Skeletal muscle tissue (tissue), 4 donors: ENCODE results near the gene PITPNM2. TPM values are rescaled to one million over a fixed set of nuclear protein-coding genes. Genes with fewer than 3 reads are reported as not detected.

Experiments used
- H3K27ac ChIP-seq: one replicate; pipeline ENCODE4 v1.7.0; 2013; ENCODE audit warnings: mild to moderate bottlenecking, low read depth, low read length, inconsistent platforms
- H3K27me3 ChIP-seq, 3 donors: one replicate each; pipeline ENCODE4 v1.7.0; 2013; ENCODE audit warnings: low read length in 3 of 3; ENCODE audit not compliant: control insufficient read depth in 3 of 3, insufficient read depth in 3 of 3
- H3K36me3 ChIP-seq, 3 donors: one replicate each; pipeline ENCODE4 v1.7.0; 2013; ENCODE audit warnings: low read length in 3 of 3; ENCODE audit not compliant: control insufficient read depth in 3 of 3, insufficient read depth in 3 of 3
- H3K4me1 ChIP-seq, 3 donors: one replicate each; pipeline ENCODE4 v1.7.0; 2013; ENCODE audit warnings: low read length in 3 of 3, mild to moderate bottlenecking in 3 of 3; ENCODE audit not compliant: control insufficient read depth in 3 of 3, insufficient read depth in 3 of 3
- H3K4me3 ChIP-seq, 3 donors: one replicate each; pipeline ENCODE4 v1.7.0; 2013; ENCODE audit warnings: low read length in 3 of 3
- H3K9ac ChIP-seq, 3 donors: one replicate each; pipeline ENCODE4 v1.7.0; 2013; ENCODE audit warnings: low read length in 3 of 3, mild to moderate bottlenecking in 3 of 3, moderate library complexity in 2 of 3, low read depth in 1 of 3
- H3K9me3 ChIP-seq, 3 donors: one replicate each; pipeline ENCODE4 v1.7.0; 2013; ENCODE audit warnings: low read length in 3 of 3; ENCODE audit not compliant: control insufficient read depth in 3 of 3
- total RNA-seq: library from RNA; depleted of rRNA; stranded (reverse); fragments of >200 nt; gene quantifications from one replicate; pipeline ENCODE4 v1.2.3, GENCODE V29; 2014
- donor health status: Osteomylitis.

Gene PITPNM2
- total RNA-seq, 1 donor from 2014 or later, result 3.1 TPM

DNA sequence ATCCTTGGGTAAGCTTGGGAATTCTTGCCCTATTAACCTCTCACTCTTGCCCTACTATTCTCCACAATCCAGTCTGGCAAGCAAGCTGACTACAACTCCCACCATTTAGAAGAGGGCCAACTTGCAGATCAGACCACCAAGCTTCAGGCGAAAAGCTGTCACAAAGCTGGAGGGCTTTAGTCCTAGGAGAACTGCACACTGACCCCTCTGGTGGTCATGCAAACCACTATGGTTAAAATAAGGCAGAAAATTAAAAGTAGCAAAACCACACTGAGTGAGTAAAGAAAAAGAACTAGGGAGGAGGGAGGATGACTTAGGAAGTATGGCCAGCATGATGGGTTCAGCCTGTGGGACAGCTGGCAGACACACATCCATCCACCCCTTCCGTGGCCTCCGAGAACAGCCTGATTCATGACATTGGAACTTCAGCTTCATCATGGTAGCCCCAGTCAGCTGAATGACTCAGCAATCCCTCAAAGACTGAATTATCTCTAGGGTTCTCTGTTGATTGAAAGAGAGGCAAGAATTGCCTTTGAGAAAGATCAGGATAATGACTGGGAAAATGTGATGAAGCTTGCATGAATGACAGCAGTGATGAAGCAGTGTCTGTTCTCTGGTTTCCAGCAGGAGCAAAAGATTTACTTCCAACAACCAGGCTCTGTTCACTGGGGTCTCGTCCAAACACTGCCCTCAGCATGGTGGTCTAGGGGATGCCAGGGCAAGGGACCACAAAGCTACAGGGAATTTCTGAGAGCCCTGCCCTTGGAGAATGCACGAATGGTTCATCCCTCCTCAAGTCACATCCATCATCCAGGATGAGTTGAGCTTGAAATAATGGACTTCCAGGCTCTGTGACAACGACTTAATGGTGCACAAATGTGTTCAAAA, 24.4 kb downstream of the PITPNM2 start:
- peaks cover 10 to 29% (median 22%) of the 10 kb centered on the region in 3 donors for H3K4me1 ChIP-seq
- H3K36me3 ChIP-seq, result no peaks in the 10 kb centered on the region
- H3K9ac ChIP-seq, result no peak overlapping the region
- no peaks in the 10 kb centered on the region for H3K9me3 ChIP-seq
- no peak overlapping the region for H3K4me3 ChIP-seq
- no peaks in the 10 kb centered on the region for H3K27me3 ChIP-seq
- peak overlapping the region; percentile 23 for H3K27ac ChIP-seq

DNA sequence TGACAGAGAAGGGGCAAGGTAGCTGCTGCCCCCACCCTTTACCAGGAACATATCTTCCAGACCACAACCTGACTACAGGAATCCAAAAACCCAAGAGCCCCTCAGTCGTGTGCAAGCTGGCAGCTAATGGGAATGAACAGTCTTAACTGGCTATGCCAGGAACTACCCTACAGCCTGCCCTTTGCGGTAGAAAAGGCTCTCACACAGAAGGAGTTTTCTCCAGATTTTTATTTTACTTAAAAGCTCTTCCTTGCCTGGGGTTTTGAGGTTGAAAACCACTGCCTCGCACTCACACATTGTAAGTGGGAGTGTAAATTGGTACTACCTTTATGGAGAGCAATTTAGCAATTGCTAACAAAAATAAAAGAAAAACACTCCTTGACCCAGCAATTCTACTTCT, 28.3 kb downstream of the PITPNM2 start:
- Histone ChIP-seq H3K27ac (no peak overlapping the region), H3K4me1 (peaks cover 12 to 24% (median 22%) of the 10 kb centered on the region in 3 donors), H3K4me3 (no peak overlapping the region), H3K9ac (no peak overlapping the region), H3K36me3 (no peaks in the 10 kb centered on the region), H3K9me3 (no peaks in the 10 kb centered on the region), H3K27me3 (no peaks in the 10 kb centered on the region)

- Histone ChIP-seq H3K4me3 (no peak overlapping the region), H3K9ac (no peak overlapping the region), H3K9me3 (no peaks in the 10 kb centered on the region), H3K36me3 (no peaks in the 10 kb centered on the region), H3K27me3 (no peaks in the 10 kb centered on the region), H3K4me1 (peaks cover 12 to 23% (median 16%) of the 10 kb centered on the region in 3 donors), H3K27ac (no peak overlapping the region)
Observed at GRCh38 chr12:123121670-123122069, 29.2 kb downstream of the PITPNM2 start.

DNA sequence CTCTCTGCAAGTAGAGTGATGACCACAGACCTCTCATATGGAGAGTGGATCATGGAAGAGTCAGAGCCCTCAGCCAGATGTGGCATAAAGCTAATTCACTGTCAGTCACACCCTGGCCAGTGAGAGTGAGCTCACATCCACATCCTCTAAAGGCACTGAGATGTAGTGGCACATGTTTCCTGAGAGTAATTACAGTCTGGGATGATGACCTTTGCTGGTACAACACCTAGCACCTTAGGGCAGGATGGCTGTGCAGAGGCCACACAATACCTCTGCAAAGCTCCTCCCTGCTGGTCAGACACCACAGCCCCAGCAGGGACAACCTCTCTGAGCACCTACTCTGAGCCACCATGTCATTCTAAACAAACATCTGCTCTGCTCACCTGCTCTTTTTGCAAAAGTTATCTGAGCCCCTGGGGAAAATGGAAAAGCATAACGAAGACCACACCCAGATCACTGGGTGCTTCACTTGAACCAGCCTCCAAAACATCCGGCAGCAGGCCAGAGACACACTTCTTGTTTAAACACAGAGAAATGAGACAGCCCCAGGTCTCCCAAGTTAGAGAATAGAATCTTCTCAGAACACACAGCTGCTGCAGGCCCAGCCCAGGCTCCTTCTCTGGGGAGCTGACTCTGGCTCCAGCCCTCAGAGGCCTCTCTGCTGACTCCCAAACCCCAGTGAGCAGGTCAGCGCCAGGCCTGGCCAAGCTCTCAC, 30.3 kb downstream of the PITPNM2 start:
- no peak overlapping the region for H3K27ac ChIP-seq
- peak overlapping the region in 1 of 3 donors; percentile 51 for H3K9ac ChIP-seq
- H3K4me1 ChIP-seq, result peaks cover 15 to 26% (median 17%) of the 10 kb centered on the region in 3 donors
- H3K4me3 ChIP-seq, result no peak overlapping the region
- H3K9me3 ChIP-seq, result no peaks in the 10 kb centered on the region
- no peaks in the 10 kb centered on the region for H3K36me3 ChIP-seq
- H3K27me3 ChIP-seq, result no peaks in the 10 kb centered on the region

GRCh38 chr12:123119808-123120207, 31.1 kb downstream of the PITPNM2 start:
- H3K9ac ChIP-seq, result no peak overlapping the region
- H3K9me3 ChIP-seq, result no peaks in the 10 kb centered on the region
- H3K4me1 ChIP-seq, result peaks cover 23 to 34% (median 25%) of the 10 kb centered on the region in 3 donors
- no peak overlapping the region for H3K4me3 ChIP-seq
- no peaks in the 10 kb centered on the region for H3K27me3 ChIP-seq
- no peaks in the 10 kb centered on the region for H3K36me3 ChIP-seq
- no peak overlapping the region for H3K27ac ChIP-seq

- no peaks in the 10 kb centered on the region for H3K36me3 ChIP-seq
- no peaks in the 10 kb centered on the region for H3K27me3 ChIP-seq
- no peak overlapping the region for H3K27ac ChIP-seq
- H3K4me1 ChIP-seq, result peaks cover 28 to 41% (median 30%) of the 10 kb centered on the region in 3 donors
- no peaks in the 10 kb centered on the region for H3K9me3 ChIP-seq
- no peak overlapping the region for H3K9ac ChIP-seq
- no peak overlapping the region for H3K4me3 ChIP-seq
Observed at GRCh38 chr12:123118497-123118896, 32.4 kb downstream of the PITPNM2 start.

DNA sequence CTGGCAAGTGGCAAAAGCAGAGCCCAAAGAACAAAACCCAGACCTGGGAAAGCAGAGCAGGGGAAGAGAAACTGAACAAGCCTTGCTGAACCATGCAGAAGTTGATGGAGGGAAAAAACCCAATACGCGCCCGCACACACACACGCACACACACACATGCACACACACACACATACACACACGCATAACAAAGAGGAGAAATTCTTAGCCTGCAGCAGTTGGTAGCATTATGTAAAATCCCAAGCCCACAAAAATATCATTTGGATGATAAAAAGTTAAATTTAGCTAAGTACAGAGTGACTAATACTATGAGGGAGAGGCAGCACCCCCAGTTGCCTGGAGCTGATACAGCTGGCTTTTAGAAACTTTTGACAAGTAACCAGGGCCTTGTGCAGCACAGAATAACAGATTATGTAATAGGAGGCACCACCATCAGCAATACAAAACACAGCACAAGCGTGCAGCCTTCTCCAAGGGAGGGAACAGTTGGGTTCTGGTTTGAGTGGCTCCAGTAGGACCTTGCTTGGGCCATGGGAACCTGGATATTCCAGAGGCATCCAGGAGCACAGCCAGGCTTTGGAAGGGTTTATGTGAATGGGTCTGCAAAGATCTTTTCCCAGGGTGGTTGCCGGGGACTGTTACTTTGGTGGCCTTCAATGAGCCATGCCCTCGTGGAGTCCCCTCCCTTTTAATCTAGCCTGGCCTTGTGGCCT, 35.3 kb downstream of the PITPNM2 start:
- Histone ChIP-seq H3K9me3 (no peaks in the 10 kb centered on the region), H3K9ac (peak overlapping the region in 2 of 3 donors; percentile 18 to 28), H3K27ac (peak overlapping the region; percentile 51), H3K4me3 (peak overlapping the region; percentile 7 to 52 (median 33)), H3K27me3 (no peaks in the 10 kb centered on the region), H3K4me1 (peaks cover 22 to 44% (median 28%) of the 10 kb centered on the region in 3 donors), H3K36me3 (no peaks in the 10 kb centered on the region)

- peak overlapping the region in 1 of 3 donors; percentile 18 for H3K9ac ChIP-seq
- no peaks in the 10 kb centered on the region for H3K9me3 ChIP-seq
- peak overlapping the region in 1 of 3 donors; percentile 7 for H3K4me3 ChIP-seq
- H3K36me3 ChIP-seq, result no peaks in the 10 kb centered on the region
- H3K27ac ChIP-seq, result peak overlapping the region; percentile 51
- peaks cover 25 to 47% (median 32%) of the 10 kb centered on the region in 3 donors for H3K4me1 ChIP-seq
- H3K27me3 ChIP-seq, result no peaks in the 10 kb centered on the region
Observed at GRCh38 chr12:123114304-123115083, 36.4 kb downstream of the PITPNM2 start.

GRCh38 chr12:123113026-123113425, 37.9 kb downstream of the PITPNM2 start:
- Histone ChIP-seq H3K36me3 (no peaks in the 10 kb centered on the region), H3K9me3 (no peaks in the 10 kb centered on the region), H3K27me3 (no peaks in the 10 kb centered on the region), H3K9ac (no peak overlapping the region), H3K4me3 (no peak overlapping the region), H3K27ac (no peak overlapping the region), H3K4me1 (peaks cover 40 to 62% (median 46%) of the 10 kb centered on the region in 3 donors)
